ENCODE measurements around the gene PSMG4.
"Not testable (repeated sequence)": the region's sequence is repeated elsewhere in the genome, so short reads cannot be mapped to it uniquely, and the experiment has no call there.

- TF ChIP-seq MECOM (CRISPR knock-in tag; IDR thresholded peaks at IDR 0.05); BCLAF1 (IDR thresholded peaks at IDR 0.05; ENCODE audit: borderline replicate concordance in 1 of 2, control insufficient read depth in 1 of 2, low read depth in 2 of 2, low read length in 1 of 2); ADNP (tag; IDR thresholded peaks at IDR 0.05); RBFOX2 (IDR thresholded peaks at IDR 0.05; ENCODE audit: low read depth, low read length); FOXA1 (IDR thresholded peaks at IDR 0.05; ENCODE audit: borderline replicate concordance); SMC3 (conservative IDR thresholded peaks at IDR 0.05; ENCODE audit: insufficient read depth, low read depth, low read length); ZBTB7A (IDR thresholded peaks at IDR 0.05; ENCODE audit: borderline replicate concordance, control insufficient read depth, low read depth, low read length); EZH2 (IDR thresholded peaks at IDR 0.05; ENCODE audit: borderline replicate concordance, low read depth, low read length): not testable (repeated sequence)
- TF ChIP-seq, protein P1, sequence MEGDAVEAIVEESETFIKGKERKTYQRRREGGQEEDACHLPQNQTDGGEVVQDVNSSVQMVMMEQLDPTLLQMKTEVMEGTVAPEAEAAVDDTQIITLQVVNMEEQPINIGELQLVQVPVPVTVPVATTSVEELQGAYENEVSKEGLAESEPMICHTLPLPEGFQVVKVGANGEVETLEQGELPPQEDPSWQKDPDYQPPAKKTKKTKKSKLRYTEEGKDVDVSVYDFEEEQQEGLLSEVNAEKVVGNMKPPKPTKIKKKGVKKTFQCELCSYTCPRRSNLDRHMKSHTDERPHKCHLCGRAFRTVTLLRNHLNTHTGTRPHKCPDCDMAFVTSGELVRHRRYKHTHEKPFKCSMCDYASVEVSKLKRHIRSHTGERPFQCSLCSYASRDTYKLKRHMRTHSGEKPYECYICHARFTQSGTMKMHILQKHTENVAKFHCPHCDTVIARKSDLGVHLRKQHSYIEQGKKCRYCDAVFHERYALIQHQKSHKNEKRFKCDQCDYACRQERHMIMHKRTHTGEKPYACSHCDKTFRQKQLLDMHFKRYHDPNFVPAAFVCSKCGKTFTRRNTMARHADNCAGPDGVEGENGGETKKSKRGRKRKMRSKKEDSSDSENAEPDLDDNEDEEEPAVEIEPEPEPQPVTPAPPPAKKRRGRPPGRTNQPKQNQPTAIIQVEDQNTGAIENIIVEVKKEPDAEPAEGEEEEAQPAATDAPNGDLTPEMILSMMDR (IDR thresholded peaks at IDR 0.05 in 2 of 3, conservative IDR thresholded peaks at IDR 0.05 in 1 of 3; ENCODE audit: insufficient read depth in 2 of 3, low read depth in 1 of 3, low read length in 3 of 3), result not testable (repeated sequence)
Measured at GRCh38 chr6:3241745-3242144, 17.0 kb upstream of the PSMG4 start.
